Measurements from ENCODE around the gene MYO1B. TPM values are rescaled to one million over a fixed set of nuclear protein-coding genes. Genes with fewer than 3 reads are reported as not detected.

The MYO1B gene
- total and polyA plus RNA-seq, 2 donors from 2014 or later: 24.5 to 64.8 TPM

DNA sequence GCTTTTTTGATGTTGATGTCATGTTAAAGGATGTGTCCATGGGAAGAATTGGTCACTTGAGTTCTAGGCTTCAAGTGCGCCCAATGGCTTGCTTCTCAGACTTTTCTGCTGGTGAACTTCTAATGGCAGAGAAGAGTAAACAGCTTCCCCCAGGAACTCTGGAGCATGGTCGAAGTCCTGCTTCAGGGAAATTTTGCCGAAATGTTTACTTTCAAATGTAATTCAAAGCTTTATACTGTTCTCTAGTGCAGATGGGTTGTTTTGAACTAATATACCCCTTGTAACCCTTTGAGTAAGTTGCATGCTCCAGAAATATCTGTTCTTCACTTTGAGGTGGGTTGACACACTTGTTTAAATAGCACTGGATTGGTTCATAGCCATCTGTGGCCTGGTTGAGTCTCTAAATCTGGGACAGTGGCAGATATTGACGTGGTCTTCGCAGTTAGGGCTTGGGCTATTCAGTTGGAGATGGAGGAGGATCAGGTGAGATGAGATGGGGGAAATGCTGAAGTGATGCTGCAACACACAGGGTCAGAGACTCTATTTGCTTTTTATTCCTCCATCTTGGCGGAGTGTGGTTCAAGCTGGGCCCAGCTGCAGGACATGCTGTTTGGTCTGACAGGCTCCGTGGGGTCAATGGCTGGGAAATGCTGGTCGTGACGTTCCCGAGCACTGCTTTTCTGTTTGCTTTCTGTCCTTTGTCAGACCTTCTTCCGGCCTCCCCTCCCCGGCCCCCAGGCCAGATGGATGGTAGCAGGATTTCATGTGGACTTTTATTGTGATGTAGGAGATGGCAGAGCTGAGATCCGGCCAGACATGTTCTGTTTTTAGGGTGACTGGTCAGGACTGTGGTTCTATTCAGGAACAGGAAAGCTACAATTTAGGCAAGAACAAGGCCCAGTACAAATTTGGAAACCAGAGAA, 35.9 kb downstream of the MYO1B start:
- no peak for DNase-seq
- Histone ChIP-seq H3K9me3 (ENCODE audit: control insufficient read depth in 2 of 3, insufficient read depth in 1 of 3, low read length in 3 of 3) (no peaks in the 10 kb centered on the region), H3K27ac (ENCODE audit: low read depth in 2 of 2, low read length in 2 of 2) (no peak overlapping the region), H3K36me3 (ENCODE audit: control insufficient read depth in 2 of 3, insufficient read depth in 3 of 3, low read length in 3 of 3) (peaks cover 0 to 17% (median 2%) of the 10 kb centered on the region in 3 donors), H3K9ac (ENCODE audit: low read length in 3 of 3) (no peak overlapping the region), H3K4me1 (ENCODE audit: control insufficient read depth in 2 of 3, insufficient read depth in 2 of 3, low read depth in 1 of 3, low read length in 3 of 3) (peaks cover 0 to 2% (median 0%) of the 10 kb centered on the region in 3 donors), H3K27me3 (ENCODE audit: control insufficient read depth, insufficient read depth, low read length) (no peaks in the 10 kb centered on the region), H3K4me3 (ENCODE audit: low read length in 3 of 3) (no peak overlapping the region)
- FAIRE-seq: no peak
- TF ChIP-seq, protein P1, sequence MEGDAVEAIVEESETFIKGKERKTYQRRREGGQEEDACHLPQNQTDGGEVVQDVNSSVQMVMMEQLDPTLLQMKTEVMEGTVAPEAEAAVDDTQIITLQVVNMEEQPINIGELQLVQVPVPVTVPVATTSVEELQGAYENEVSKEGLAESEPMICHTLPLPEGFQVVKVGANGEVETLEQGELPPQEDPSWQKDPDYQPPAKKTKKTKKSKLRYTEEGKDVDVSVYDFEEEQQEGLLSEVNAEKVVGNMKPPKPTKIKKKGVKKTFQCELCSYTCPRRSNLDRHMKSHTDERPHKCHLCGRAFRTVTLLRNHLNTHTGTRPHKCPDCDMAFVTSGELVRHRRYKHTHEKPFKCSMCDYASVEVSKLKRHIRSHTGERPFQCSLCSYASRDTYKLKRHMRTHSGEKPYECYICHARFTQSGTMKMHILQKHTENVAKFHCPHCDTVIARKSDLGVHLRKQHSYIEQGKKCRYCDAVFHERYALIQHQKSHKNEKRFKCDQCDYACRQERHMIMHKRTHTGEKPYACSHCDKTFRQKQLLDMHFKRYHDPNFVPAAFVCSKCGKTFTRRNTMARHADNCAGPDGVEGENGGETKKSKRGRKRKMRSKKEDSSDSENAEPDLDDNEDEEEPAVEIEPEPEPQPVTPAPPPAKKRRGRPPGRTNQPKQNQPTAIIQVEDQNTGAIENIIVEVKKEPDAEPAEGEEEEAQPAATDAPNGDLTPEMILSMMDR (IDR thresholded peaks at IDR 0.05; ENCODE audit: borderline replicate concordance, extremely low read depth, insufficient read depth): no peak
- intact Hi-C loops (cut with DNase I): no loop called here

DNA sequence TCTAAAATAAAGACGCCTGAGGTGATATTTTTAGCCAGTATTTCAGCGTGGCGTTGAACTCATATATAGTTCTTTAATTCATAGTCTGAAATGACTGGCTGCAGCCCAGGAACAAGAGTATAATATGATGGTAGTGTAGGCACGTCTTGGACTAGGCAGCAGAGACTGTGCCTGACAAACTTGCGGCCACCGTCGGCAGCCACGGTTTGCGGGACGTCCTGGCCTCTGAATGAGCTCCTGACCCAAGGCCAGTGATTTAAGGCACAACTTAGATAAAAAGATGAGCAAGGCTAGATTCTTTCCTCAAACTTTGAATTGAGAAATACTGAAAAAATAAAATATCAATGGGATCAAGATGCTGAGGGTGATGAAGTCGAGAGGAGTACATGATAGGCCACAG, 40.0 kb downstream of the MYO1B start:
- H3K9ac ChIP-seq (ENCODE audit: low read length in 3 of 3): no peak overlapping the region
- FAIRE-seq (no peak), DNase-seq (no peak)
- TF ChIP-seq, protein P1 (IDR thresholded peaks at IDR 0.05; ENCODE audit: borderline replicate concordance, extremely low read depth, insufficient read depth): no peak
- no peaks in the 10 kb centered on the region for H3K9me3 ChIP-seq (ENCODE audit: control insufficient read depth in 2 of 3, insufficient read depth in 1 of 3, low read length in 3 of 3)
- peaks cover 0 to 5% (median 0%) of the 10 kb centered on the region in 3 donors for H3K36me3 ChIP-seq (ENCODE audit: control insufficient read depth in 2 of 3, insufficient read depth in 3 of 3, low read length in 3 of 3)
- no peak overlapping the region for H3K27ac ChIP-seq (ENCODE audit: low read depth in 2 of 2, low read length in 2 of 2)
- H3K4me1 ChIP-seq (ENCODE audit: control insufficient read depth in 2 of 3, insufficient read depth in 2 of 3, low read depth in 1 of 3, low read length in 3 of 3): peaks cover 0 to 2% (median 0%) of the 10 kb centered on the region in 3 donors
- H3K27me3 ChIP-seq (ENCODE audit: control insufficient read depth, insufficient read depth, low read length): no peaks in the 10 kb centered on the region
- intact Hi-C loops (cut with DNase I): no loop called here
- H3K4me3 ChIP-seq (ENCODE audit: low read length in 3 of 3): no peak overlapping the region

DNA sequence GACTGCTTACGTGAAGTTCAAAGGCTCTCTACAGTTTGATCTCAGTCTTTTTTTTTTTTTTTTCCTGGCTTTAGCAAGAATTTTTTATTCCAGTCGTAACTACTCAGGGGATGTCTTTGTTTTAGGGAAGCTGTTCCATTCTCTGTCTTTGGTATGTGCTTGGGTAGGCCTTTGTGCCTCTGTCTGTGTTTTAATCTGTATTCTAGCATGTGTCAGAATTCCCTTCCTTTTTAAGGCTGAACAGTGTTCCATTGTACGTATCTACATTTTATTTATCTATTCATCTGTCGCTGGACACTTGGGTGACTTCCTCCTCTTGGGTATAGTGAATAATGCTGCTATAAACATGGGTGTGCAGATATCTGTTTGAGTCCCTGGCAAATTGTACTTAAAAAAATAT, 42.6 kb downstream of the MYO1B start:
- DNase-seq (no peak), FAIRE-seq (no peak)
- TF ChIP-seq, protein P1 (IDR thresholded peaks at IDR 0.05; ENCODE audit: borderline replicate concordance, extremely low read depth, insufficient read depth): no peak
- Histone ChIP-seq H3K9me3 (ENCODE audit: control insufficient read depth in 2 of 3, insufficient read depth in 1 of 3, low read length in 3 of 3) (no peaks in the 10 kb centered on the region), H3K27me3 (ENCODE audit: control insufficient read depth, insufficient read depth, low read length) (no peaks in the 10 kb centered on the region), H3K9ac (ENCODE audit: low read length in 3 of 3) (no peak overlapping the region), H3K27ac (ENCODE audit: low read depth in 2 of 2, low read length in 2 of 2) (no peak overlapping the region), H3K36me3 (ENCODE audit: control insufficient read depth in 2 of 3, insufficient read depth in 3 of 3, low read length in 3 of 3) (peaks cover 0 to 4% (median 0%) of the 10 kb centered on the region in 3 donors), H3K4me1 (ENCODE audit: control insufficient read depth in 2 of 3, insufficient read depth in 2 of 3, low read depth in 1 of 3, low read length in 3 of 3) (no peaks in the 10 kb centered on the region), H3K4me3 (ENCODE audit: low read length in 3 of 3) (no peak overlapping the region)
- intact Hi-C loops (cut with DNase I): no loop called here
